H1 (cell line): Measurements from ENCODE around the gene HMCN1. TPM values are rescaled to one million over a fixed set of nuclear protein-coding genes. Genes with fewer than 3 reads are reported as not detected.

Experiments
- CTCF ChIA-PET: fragments of 300-600 bp; sonication (Branson Sonifier 250); formaldehyde crosslinking; loops from one replicate; lab custom pipeline; 2021; ENCODE audit not compliant: partially characterized antibody; lab: Charles Lee
- POLR2A ChIA-PET: fragments of 300-600 bp; sonication (Branson Sonifier 250); formaldehyde crosslinking; loops from one replicate; lab custom pipeline; 2021; ENCODE audit warnings: inconsistent platforms; ENCODE audit not compliant: partially characterized antibody; lab: Charles Lee
- DNase-seq, 2 experiments: peaks; one replicate each; pipeline versions ENCODE4 v3.0.0 to v3.0.0-alpha.2; 2010 to 2022; ENCODE audit warnings: low spot score in 2 of 2, low read depth in 1 of 2, mixed read lengths in 1 of 2
- FAIRE-seq: peaks from 2 replicates; lab custom pipeline; 2011; peaks lifted over from hg19 to GRCh38; lab: Jason Lieb, UNC
- H2AFZ ChIP-seq: 2 replicates; pipeline ENCODE4 v1.8.1; 2012; ENCODE audit warnings: low read length, inconsistent platforms
- H2AK5ac ChIP-seq: 2 replicates; pipeline ENCODE4 v1.6.1; 2013; ENCODE audit warnings: low read depth, low read length
- H2BK120ac ChIP-seq: replicated peaks from 2 replicates; pipeline ENCODE3; 2013; ENCODE audit warnings: low read depth, low read length, inconsistent platforms
- H2BK12ac ChIP-seq: 2 replicates; pipeline ENCODE4 v1.6.1; 2013; ENCODE audit warnings: low read depth, low read length
- H2BK15ac ChIP-seq: 2 replicates; pipeline ENCODE4 v1.6.1; 2013; ENCODE audit warnings: low read length
- H2BK20ac ChIP-seq: 2 replicates; pipeline ENCODE4 v1.6.1; 2013; ENCODE audit warnings: low read length
- H2BK5ac ChIP-seq: 2 replicates; pipeline ENCODE4 v1.6.1; 2013; ENCODE audit warnings: low read depth, low read length
- H3K14ac ChIP-seq: 2 replicates; pipeline ENCODE4 v1.6.1; 2013; ENCODE audit warnings: inconsistent platforms; ENCODE audit not compliant: insufficient read length
- H3K18ac ChIP-seq: 2 replicates; pipeline ENCODE4 v1.6.1; 2013; ENCODE audit warnings: low read length; ENCODE audit errors: extremely low read depth
- H3K23ac ChIP-seq: 2 replicates; pipeline ENCODE4 v1.6.1; 2013; ENCODE audit warnings: inconsistent platforms; ENCODE audit not compliant: insufficient read length
- H3K23me2 ChIP-seq: 2 replicates; pipeline ENCODE4 v1.6.1; 2013; ENCODE audit warnings: low read depth, low read length
- H3K27ac ChIP-seq: 2 replicates; pipeline ENCODE4 v1.6.1; 2011; ENCODE audit warnings: low read depth, low read length, inconsistent platforms
- H3K27me3 ChIP-seq, 4 experiments: replicated peaks in 1 of 4; 1 replicate in 1 of 4; 2 replicates in 3 of 4; pipeline versions ENCODE4 v1.6.1 to v1.8.1; 2011 to 2013; ENCODE audit warnings: low read length in 3 of 4, mild to moderate bottlenecking in 3 of 4, inconsistent platforms in 2 of 4, mixed read lengths in 2 of 4, moderate library complexity in 1 of 4; ENCODE audit not compliant: control insufficient read depth in 3 of 4, insufficient read depth in 3 of 4; ENCODE audit errors: extremely low read depth in 1 of 4
- H3K36me3 ChIP-seq, 4 experiments: 2 replicates each; pipeline versions ENCODE4 v1.6.1 to v1.8.1; 2011 to 2013; ENCODE audit warnings: mild to moderate bottlenecking in 4 of 4, low read length in 3 of 4, moderate library complexity in 2 of 4, control low read depth in 1 of 4, inconsistent platforms in 1 of 4; ENCODE audit not compliant: insufficient read depth in 4 of 4, control insufficient read depth in 2 of 4
- H3K4ac ChIP-seq: replicated peaks from 2 replicates; pipeline ENCODE3; 2013; ENCODE audit warnings: low read length, low read depth, mixed read lengths, inconsistent platforms; ENCODE audit not compliant: insufficient read length
- H3K4me1 ChIP-seq, 4 experiments: replicated peaks in 1 of 4; 1 replicate in 1 of 4; 2 replicates in 3 of 4; pipeline versions ENCODE4 v1.6.1 to v1.8.1; 2011 to 2013; ENCODE audit warnings: low read length in 3 of 4, inconsistent platforms in 2 of 4, mixed read lengths in 1 of 4; ENCODE audit not compliant: insufficient read depth in 4 of 4, control insufficient read depth in 3 of 4
- H3K4me2 ChIP-seq, 2 experiments: 2 replicates each; pipeline versions ENCODE4 v1.6.1 to v1.8.1; 2011 to 2013; ENCODE audit warnings: low read depth in 2 of 2, low read length in 2 of 2, control low read depth in 1 of 2, inconsistent platforms in 1 of 2, mild to moderate bottlenecking in 1 of 2; ENCODE audit not compliant: insufficient read depth in 1 of 2
- H3K4me3 ChIP-seq, 4 experiments: fragments of 200-600, 300-600 bp in 1 of 4; sonication (generic), shearing (Covaris generic), sonication (Bioruptor Twin) in 1 of 4; 2 replicates each; pipeline versions ENCODE4 v1.5.1 to v1.8.1; 2011 to 2016; ENCODE audit warnings: low read length in 4 of 4, low read depth in 3 of 4, control low read depth in 2 of 4, inconsistent platforms in 2 of 4, mild to moderate bottlenecking in 2 of 4, mixed read lengths in 1 of 4, moderate library complexity in 1 of 4; ENCODE audit not compliant: insufficient read depth in 2 of 4; ENCODE audit errors: extremely low read depth in 1 of 4
- H3K56ac ChIP-seq: replicated peaks from 2 replicates; pipeline ENCODE3; 2013; ENCODE audit warnings: low read depth, mild to moderate bottlenecking, mixed read lengths, low read length, inconsistent platforms; ENCODE audit not compliant: insufficient read length
- H3K79me1 ChIP-seq: 2 replicates; pipeline ENCODE4 v1.6.1; 2013; ENCODE audit warnings: low read depth, low read length, control low read depth
- H3K79me2 ChIP-seq, 2 experiments: 2 replicates each; pipeline versions ENCODE4 v1.6.1 to v1.8.1; 2012 to 2013; ENCODE audit warnings: low read length in 2 of 2, mild to moderate bottlenecking in 2 of 2, inconsistent platforms in 1 of 2; ENCODE audit not compliant: insufficient read depth in 2 of 2, control insufficient read depth in 1 of 2
- H3K9ac ChIP-seq, 4 experiments: replicated peaks in 1 of 4; 1 replicate in 1 of 4; 2 replicates in 3 of 4; pipeline versions ENCODE4 v1.6.1 to v1.8.1; 2011 to 2013; ENCODE audit warnings: low read depth in 3 of 4, low read length in 3 of 4, control low read depth in 2 of 4, mild to moderate bottlenecking in 2 of 4, moderate library complexity in 2 of 4, inconsistent platforms in 1 of 4; ENCODE audit errors: extremely low read depth in 1 of 4
- H3K9me3 ChIP-seq, 2 experiments: 2 replicates each; pipeline versions ENCODE4 v1.6.1 to v1.8.1; 2012 to 2013; ENCODE audit warnings: mild to moderate bottlenecking in 2 of 2, moderate library complexity in 2 of 2, control low read depth in 1 of 2, inconsistent platforms in 1 of 2, low read depth in 1 of 2, low read length in 1 of 2, mixed read lengths in 1 of 2; ENCODE audit not compliant: insufficient read depth in 2 of 2
- H4K20me1 ChIP-seq, 2 experiments: replicated peaks in 1 of 2; 2 replicates each; pipeline versions ENCODE3 to v1.8.1; 2011 to 2013; ENCODE audit warnings: inconsistent platforms in 2 of 2, low read length in 2 of 2, mild to moderate bottlenecking in 1 of 2; ENCODE audit not compliant: insufficient read depth in 2 of 2, control insufficient read depth in 1 of 2
- H4K5ac ChIP-seq: 2 replicates; pipeline ENCODE4 v1.6.1; 2013; ENCODE audit warnings: low read length, low read depth, mixed read lengths, inconsistent platforms; ENCODE audit not compliant: insufficient read length
- H4K8ac ChIP-seq: 2 replicates; pipeline ENCODE4 v1.8.0; 2013; ENCODE audit warnings: mild to moderate bottlenecking, moderate library complexity, low read length, inconsistent platforms; ENCODE audit not compliant: insufficient read depth; ENCODE audit errors: extremely low read depth
- H4K91ac ChIP-seq: replicated peaks from 2 replicates; pipeline ENCODE3; 2013; ENCODE audit warnings: low read length, mixed read lengths, inconsistent platforms; ENCODE audit not compliant: insufficient read length
- BACH1 ChIP-seq: IDR thresholded peaks from 2 replicates; pipeline ENCODE4 v1.6.1; 2012; ENCODE audit warnings: low read length, improper control_type of control experiment
- BCL11A ChIP-seq, 2 experiments: IDR thresholded peaks; one replicate each; pipeline ENCODE4 v1.6.1; 2011; ENCODE audit warnings: low read depth in 2 of 2, low read length in 2 of 2, mild to moderate bottlenecking in 2 of 2
- CHD1 ChIP-seq: IDR thresholded peaks from 2 replicates; pipeline ENCODE4 v1.6.1; 2012; ENCODE audit warnings: low read depth, low read length, improper control_type of control experiment
- EGR1 ChIP-seq: IDR thresholded peaks from 2 replicates; pipeline ENCODE4 v1.6.1; 2011; ENCODE audit warnings: low read depth, low read length, borderline replicate concordance
- EZH2 ChIP-seq: fragments of 200-600 bp; sonication (generic); IDR thresholded peaks from 2 replicates; pipeline ENCODE4 v1.7.1; 2012; ENCODE audit warnings: low read depth, mild to moderate bottlenecking, moderate library complexity, low read length, inconsistent platforms; ENCODE audit not compliant: severe bottlenecking
- FOSL1 ChIP-seq: IDR thresholded peaks from 2 replicates; pipeline ENCODE4 v1.6.1; 2011; ENCODE audit warnings: mild to moderate bottlenecking, low read depth, low read length, moderate library complexity; ENCODE audit not compliant: insufficient read depth
- HDAC2 ChIP-seq, 2 experiments: fragments of 300-600 bp in 1 of 2; sonication (generic) in 1 of 2; IDR thresholded peaks; 2 replicates each; pipeline ENCODE4 v1.6.1; 2011 to 2012; ENCODE audit warnings: low read depth in 2 of 2, low read length in 2 of 2, mild to moderate bottlenecking in 2 of 2, moderate library complexity in 2 of 2, borderline replicate concordance in 1 of 2, inconsistent platforms in 1 of 2
- RXRA ChIP-seq: IDR thresholded peaks from 2 replicates; pipeline ENCODE4 v1.6.1; 2011; ENCODE audit warnings: low read depth, mild to moderate bottlenecking, low read length, moderate library complexity; ENCODE audit not compliant: insufficient read depth
- SRF ChIP-seq: IDR thresholded peaks from 2 replicates; pipeline ENCODE4 v1.6.1; 2011; ENCODE audit warnings: mild to moderate bottlenecking, low read depth, low read length, moderate library complexity
- WGBS, 2 experiments: shearing (Covaris generic) in 1 of 2; methylation state at CpG; one replicate each; pipeline versions ENCODE4 v1.1.6 to v1.1.7; 2013 to 2015; ENCODE audit warnings: low lambda C conversion rate in 2 of 2, mixed read lengths in 2 of 2, inconsistent platforms in 1 of 2, low coverage in 1 of 2, missing lambda C conversion rate in 1 of 2; ENCODE audit not compliant: insufficient replicate concordance in 2 of 2, insufficient coverage in 1 of 2, insufficient read length in 1 of 2; ENCODE audit errors: extremely low coverage in 1 of 2, missing lambda C conversion rate in 1 of 2; 5-methylcytosine and 5-hydroxymethylcytosine counted together
- polyA plus RNA-seq, 7 experiments: library from polyadenylated mRNA; depleted of rRNA in 3 of 7; stranded (reverse) in 5 of 7; unstranded in 2 of 7; fragments of >200 nt in 5 of 7; fragments of 200-250 nt in 2 of 7; gene quantifications; 1 replicate in 5 of 7; 2 replicates in 1 of 7; 4 replicates in 1 of 7; pipeline versions ENCODE4 v1.2.1 to v1.2.3, GENCODE V29; 2011 to 2013; ENCODE audit warnings: missing spikeins in 2 of 7, mixed read lengths in 2 of 7
- total RNA-seq: library from RNA; stranded (reverse); fragmentation: NEBNext Ultra II Directional; extraction: Animal tissue kit (Norgen Biotek cat#: 25700); gene quantifications from 2 replicates; pipeline ENCODE4 v1.2.1, GENCODE V29; 2021
- TF ChIP-seq, protein P1 (sequence below), 3 experiments: IDR thresholded peaks; 1 replicate in 2 of 3; 2 replicates in 1 of 3; pipeline versions ENCODE4 v1.5.1 to v1.6.1; 2011; ENCODE audit warnings: low read length in 3 of 3, mild to moderate bottlenecking in 3 of 3, inconsistent platforms in 2 of 3, low read depth in 1 of 3, moderate library complexity in 1 of 3; ENCODE audit not compliant: insufficient read depth in 1 of 3; ENCODE audit errors: control extremely low read depth in 1 of 3

The HMCN1 gene
- total and polyA plus RNA-seq, 2 of the 8 experiments (the other 6 are each of a cell fraction or from before 2014, with no cell fraction given) = 13.8 to 14.6 TPM

DNA sequence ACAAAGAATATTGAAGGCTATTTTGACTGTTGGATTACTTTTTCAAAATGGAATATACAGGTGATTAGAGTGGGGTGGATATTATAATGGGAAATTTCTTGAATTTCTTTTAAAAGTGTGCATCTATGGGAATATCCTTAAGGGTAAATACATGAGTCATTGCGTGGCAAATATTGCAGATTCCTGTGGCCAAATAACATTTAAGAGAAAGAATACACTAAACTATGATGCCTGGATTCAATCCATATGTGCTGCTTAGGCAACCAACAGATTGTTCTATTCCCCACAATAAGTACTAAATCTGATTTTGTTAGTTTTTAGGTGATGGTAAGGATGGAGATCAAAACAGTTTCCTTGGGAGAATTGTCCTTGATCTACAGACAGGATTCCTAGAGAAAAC, 119.5 kb downstream of the HMCN1 start:
- H4K91ac ChIP-seq = no peak overlapping the region
- no peak overlapping the region for H3K27ac ChIP-seq
- H2BK5ac ChIP-seq = no peak overlapping the region
- ChIA-PET CTCF (no interaction called here), POLR2A (no interaction called here)
- H2AFZ ChIP-seq = no peak overlapping the region
- H4K20me1 ChIP-seq = no peaks in the 10 kb centered on the region
- no peaks in the 10 kb centered on the region; a peak in 1 of 8 replicates for H3K36me3 ChIP-seq
- H3K18ac ChIP-seq = no peak overlapping the region
- no peak overlapping the region for H4K5ac ChIP-seq
- peaks cover 0 to under 1% (median 0%) of the 10 kb centered on the region in 4 experiments; a peak in 1 of 7 replicates for H3K27me3 ChIP-seq
- H3K4me1 ChIP-seq = peaks cover 0 to 5% (median 2%) of the 10 kb centered on the region in 4 experiments; a peak in 3 of 7 replicates
- no peaks in the 10 kb centered on the region for H3K79me1 ChIP-seq
- DNase-seq (no peak), FAIRE-seq (no peak)
- no peaks in the 10 kb centered on the region for H3K23me2 ChIP-seq
- H2AK5ac ChIP-seq = no peak overlapping the region
- no peak overlapping the region for H3K14ac ChIP-seq
- H3K56ac ChIP-seq = no peak overlapping the region
- H3K4ac ChIP-seq = no peak overlapping the region
- WGBS, 2 experiments = 86% methylated on average over 1 of the region's 1 CpG; no CpG with 5 or more reads in 1 of the 2 experiments
- no peak overlapping the region for H4K8ac ChIP-seq
- no peaks in the 10 kb centered on the region for H3K9me3 ChIP-seq
- H3K4me3 ChIP-seq = no peak overlapping the region
- no peak overlapping the region for H3K23ac ChIP-seq
- H3K4me2 ChIP-seq = no peak overlapping the region
- H3K9ac ChIP-seq = no peak overlapping the region
- H2BK15ac ChIP-seq = no peak overlapping the region
- TF ChIP-seq HDAC2 (IDR thresholded peaks at IDR 0.05; ENCODE audit: borderline replicate concordance in 1 of 2, low read depth in 2 of 2, low read length in 2 of 2) (no peak), FOSL1 (no peak), EZH2 (no peak), EGR1 (no peak), BCL11A (IDR thresholded peaks at IDR 0.05; ENCODE audit: low read depth in 2 of 2, low read length in 2 of 2) (no peak), CHD1 (no peak), BACH1 (no peak), RXRA (no peak), SRF (no peak)
- TF ChIP-seq, protein P1, sequence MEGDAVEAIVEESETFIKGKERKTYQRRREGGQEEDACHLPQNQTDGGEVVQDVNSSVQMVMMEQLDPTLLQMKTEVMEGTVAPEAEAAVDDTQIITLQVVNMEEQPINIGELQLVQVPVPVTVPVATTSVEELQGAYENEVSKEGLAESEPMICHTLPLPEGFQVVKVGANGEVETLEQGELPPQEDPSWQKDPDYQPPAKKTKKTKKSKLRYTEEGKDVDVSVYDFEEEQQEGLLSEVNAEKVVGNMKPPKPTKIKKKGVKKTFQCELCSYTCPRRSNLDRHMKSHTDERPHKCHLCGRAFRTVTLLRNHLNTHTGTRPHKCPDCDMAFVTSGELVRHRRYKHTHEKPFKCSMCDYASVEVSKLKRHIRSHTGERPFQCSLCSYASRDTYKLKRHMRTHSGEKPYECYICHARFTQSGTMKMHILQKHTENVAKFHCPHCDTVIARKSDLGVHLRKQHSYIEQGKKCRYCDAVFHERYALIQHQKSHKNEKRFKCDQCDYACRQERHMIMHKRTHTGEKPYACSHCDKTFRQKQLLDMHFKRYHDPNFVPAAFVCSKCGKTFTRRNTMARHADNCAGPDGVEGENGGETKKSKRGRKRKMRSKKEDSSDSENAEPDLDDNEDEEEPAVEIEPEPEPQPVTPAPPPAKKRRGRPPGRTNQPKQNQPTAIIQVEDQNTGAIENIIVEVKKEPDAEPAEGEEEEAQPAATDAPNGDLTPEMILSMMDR (IDR thresholded peaks at IDR 0.05; ENCODE audit: control extremely low read depth in 1 of 3, insufficient read depth in 1 of 3, low read depth in 1 of 3, low read length in 3 of 3) = no peak
- no peak overlapping the region for H2BK12ac ChIP-seq
- no peak overlapping the region for H2BK20ac ChIP-seq
- H3K79me2 ChIP-seq = no peaks in the 10 kb centered on the region
- no peak overlapping the region for H2BK120ac ChIP-seq
